HL-60 (cell line): ENCODE data around the gene COL11A2.

Source experiments
- DNase-seq, 2 experiments: peaks; one replicate each; pipeline ENCODE4 v3.0.0-alpha.2; 2010 to 2020; ENCODE audit warnings: low read depth in 1 of 2, low spot score in 1 of 2
- H3K27ac ChIP-seq: fragments of 250-450 bp; sonication (Bioruptor Pico); replicated peaks from 2 replicates; pipeline ENCODE4 v1.5.1; 2020; ENCODE audit warnings: mild to moderate bottlenecking, moderate library complexity
- H3K27me3 ChIP-seq: fragments of 250-450 bp; sonication (Bioruptor Pico); 2 replicates; pipeline ENCODE4 v1.5.1; 2021; ENCODE audit warnings: mild to moderate bottlenecking, moderate library complexity; ENCODE audit not compliant: insufficient read depth, poor library complexity, severe bottlenecking
- H3K4me3 ChIP-seq: replicated peaks from 2 replicates; pipeline ENCODE4 v1.5.1; 2011; ENCODE audit warnings: mild to moderate bottlenecking, control low read depth, low read length; ENCODE audit not compliant: insufficient read depth
- GABPA ChIP-seq: IDR thresholded peaks from 2 replicates; pipeline ENCODE4 v1.6.1; 2012; ENCODE audit warnings: low read depth
- POLR2AphosphoS5 ChIP-seq: IDR thresholded peaks from 2 replicates; pipeline ENCODE4 v1.6.1; 2012; ENCODE audit warnings: low read depth
- SPI1 ChIP-seq: IDR thresholded peaks from 2 replicates; pipeline ENCODE4 v1.6.1; 2012; ENCODE audit warnings: low read depth, mild to moderate bottlenecking, borderline replicate concordance
- TF ChIP-seq, protein P1 (sequence below): IDR thresholded peaks from 2 replicates; pipeline ENCODE4 v1.6.1; 2012; ENCODE audit warnings: low read depth; ENCODE audit not compliant: insufficient replicate concordance
- TF ChIP-seq, protein P2 (sequence below): IDR thresholded peaks from one replicate; pipeline ENCODE4 v1.5.1; 2011; ENCODE audit warnings: low read length, control low read depth, inconsistent platforms; ENCODE audit not compliant: insufficient read depth

Gene COL11A2

DNA sequence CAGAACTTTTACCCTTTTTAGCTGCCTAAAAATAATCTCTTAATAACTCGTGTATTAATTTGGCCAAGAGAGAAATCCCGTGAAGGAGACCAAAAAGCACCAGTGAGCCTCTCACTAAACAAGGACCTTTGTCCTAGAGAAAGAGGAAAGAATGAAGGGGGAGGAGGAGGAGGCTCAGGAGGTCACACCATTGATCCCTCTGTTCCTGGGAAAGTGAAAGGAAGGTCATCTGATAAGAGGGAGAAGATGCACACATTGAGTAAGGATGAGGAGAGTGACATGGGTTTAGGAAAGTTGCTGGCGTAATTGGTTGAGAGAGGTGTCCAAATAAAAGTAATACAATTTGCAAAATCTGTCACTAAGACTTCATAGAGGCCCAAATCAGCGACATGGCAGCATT lies 67.3 kb downstream of the COL11A2 start:
- Histone ChIP-seq H3K27ac (no peak overlapping the region), H3K27me3 (peaks cover 3% of the 10 kb centered on the region), H3K4me3 (no peak overlapping the region)
- no peak for TF ChIP-seq GABPA
- TF ChIP-seq SPI1, result no peak
- no peak for TF ChIP-seq POLR2AphosphoS5
- TF ChIP-seq, protein P1, sequence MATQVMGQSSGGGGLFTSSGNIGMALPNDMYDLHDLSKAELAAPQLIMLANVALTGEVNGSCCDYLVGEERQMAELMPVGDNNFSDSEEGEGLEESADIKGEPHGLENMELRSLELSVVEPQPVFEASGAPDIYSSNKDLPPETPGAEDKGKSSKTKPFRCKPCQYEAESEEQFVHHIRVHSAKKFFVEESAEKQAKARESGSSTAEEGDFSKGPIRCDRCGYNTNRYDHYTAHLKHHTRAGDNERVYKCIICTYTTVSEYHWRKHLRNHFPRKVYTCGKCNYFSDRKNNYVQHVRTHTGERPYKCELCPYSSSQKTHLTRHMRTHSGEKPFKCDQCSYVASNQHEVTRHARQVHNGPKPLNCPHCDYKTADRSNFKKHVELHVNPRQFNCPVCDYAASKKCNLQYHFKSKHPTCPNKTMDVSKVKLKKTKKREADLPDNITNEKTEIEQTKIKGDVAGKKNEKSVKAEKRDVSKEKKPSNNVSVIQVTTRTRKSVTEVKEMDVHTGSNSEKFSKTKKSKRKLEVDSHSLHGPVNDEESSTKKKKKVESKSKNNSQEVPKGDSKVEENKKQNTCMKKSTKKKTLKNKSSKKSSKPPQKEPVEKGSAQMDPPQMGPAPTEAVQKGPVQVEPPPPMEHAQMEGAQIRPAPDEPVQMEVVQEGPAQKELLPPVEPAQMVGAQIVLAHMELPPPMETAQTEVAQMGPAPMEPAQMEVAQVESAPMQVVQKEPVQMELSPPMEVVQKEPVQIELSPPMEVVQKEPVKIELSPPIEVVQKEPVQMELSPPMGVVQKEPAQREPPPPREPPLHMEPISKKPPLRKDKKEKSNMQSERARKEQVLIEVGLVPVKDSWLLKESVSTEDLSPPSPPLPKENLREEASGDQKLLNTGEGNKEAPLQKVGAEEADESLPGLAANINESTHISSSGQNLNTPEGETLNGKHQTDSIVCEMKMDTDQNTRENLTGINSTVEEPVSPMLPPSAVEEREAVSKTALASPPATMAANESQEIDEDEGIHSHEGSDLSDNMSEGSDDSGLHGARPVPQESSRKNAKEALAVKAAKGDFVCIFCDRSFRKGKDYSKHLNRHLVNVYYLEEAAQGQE, result no peak
- DNase-seq, result no peak

DNA sequence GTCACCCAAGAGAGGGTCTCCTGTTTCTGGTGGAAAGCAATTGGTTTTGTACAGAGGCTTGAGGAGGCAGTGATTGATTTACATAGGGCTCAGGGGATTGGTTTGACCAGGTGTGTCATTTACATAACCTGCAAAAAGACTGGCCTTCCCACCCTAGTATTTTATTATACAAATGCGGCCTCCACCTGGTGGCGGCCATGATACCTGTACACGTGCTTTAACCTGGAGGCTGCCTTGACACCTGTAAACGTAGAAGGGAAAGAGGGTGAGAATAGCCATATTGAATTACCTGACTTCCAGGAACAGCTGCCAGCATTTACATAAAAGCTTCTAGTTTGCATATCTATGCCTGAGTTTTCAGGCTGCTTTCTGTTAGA lies 67.8 kb downstream of the COL11A2 start:
- Histone ChIP-seq H3K27ac (no peak overlapping the region), H3K4me3 (no peak overlapping the region), H3K27me3 (peaks cover 3% of the 10 kb centered on the region)
- DNase-seq, result no peak
- TF ChIP-seq, protein P2, sequence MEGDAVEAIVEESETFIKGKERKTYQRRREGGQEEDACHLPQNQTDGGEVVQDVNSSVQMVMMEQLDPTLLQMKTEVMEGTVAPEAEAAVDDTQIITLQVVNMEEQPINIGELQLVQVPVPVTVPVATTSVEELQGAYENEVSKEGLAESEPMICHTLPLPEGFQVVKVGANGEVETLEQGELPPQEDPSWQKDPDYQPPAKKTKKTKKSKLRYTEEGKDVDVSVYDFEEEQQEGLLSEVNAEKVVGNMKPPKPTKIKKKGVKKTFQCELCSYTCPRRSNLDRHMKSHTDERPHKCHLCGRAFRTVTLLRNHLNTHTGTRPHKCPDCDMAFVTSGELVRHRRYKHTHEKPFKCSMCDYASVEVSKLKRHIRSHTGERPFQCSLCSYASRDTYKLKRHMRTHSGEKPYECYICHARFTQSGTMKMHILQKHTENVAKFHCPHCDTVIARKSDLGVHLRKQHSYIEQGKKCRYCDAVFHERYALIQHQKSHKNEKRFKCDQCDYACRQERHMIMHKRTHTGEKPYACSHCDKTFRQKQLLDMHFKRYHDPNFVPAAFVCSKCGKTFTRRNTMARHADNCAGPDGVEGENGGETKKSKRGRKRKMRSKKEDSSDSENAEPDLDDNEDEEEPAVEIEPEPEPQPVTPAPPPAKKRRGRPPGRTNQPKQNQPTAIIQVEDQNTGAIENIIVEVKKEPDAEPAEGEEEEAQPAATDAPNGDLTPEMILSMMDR, result no peak
- TF ChIP-seq SPI1, result no peak
- TF ChIP-seq POLR2AphosphoS5, result no peak
- TF ChIP-seq, protein P1, result no peak
- TF ChIP-seq GABPA, result no peak

DNA sequence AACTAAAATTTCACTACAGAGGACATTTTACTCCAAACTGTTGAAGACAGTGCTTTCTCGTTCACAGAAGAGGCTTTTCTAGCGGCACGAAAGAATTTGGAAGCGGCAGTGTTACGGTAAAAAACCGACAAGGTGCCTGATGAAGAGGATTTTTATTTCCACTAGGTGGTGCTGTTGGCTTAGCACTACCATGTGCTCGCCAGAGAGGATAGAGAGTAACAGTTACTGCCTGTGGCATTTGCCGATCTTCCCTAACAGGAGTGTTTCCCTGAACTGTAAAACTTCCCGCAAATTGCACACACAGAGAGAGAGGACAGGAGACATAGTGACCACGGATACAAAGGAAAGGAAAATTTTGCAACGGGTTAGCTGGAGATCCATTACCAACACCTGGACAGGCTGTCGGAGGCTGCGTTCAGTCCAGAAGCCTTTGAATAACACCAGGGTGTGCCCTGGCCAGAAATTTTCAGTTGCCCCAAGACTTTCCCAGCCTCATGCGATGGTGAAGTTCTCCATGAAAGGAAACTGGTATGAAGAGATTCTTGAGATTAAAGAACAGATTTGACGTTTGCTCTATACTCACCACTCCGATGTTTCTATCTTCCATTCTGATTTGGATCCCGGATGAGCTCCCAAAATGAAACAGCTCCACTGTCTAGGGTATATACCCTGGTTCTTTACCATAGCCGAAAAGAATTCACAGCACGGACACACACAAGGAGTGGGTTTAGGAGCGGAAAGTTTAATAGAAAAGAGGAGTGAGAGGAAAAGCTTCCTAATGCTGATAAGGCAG lies 68.3 kb downstream of the COL11A2 start:
- TF ChIP-seq, protein P2, result peak; percentile 19
- TF ChIP-seq GABPA (no peak), SPI1 (no peak)
- TF ChIP-seq, protein P1, result no peak
- H3K27ac ChIP-seq, result no peak overlapping the region
- DNase-seq, result peak in 1 of 2 experiments; percentile 54
- peaks cover 3% of the 10 kb centered on the region for H3K27me3 ChIP-seq
- H3K4me3 ChIP-seq, result no peak overlapping the region
